GM12878 (cell line): ENCODE results near the gene ADAMTS7. TPM values are rescaled to one million over a fixed set of nuclear protein-coding genes. Genes with fewer than 3 reads are reported as not detected.

ENCODE experiments used
- ATAC-seq: fragments of 200-7000 bp; cut with Tn5 transposase; 3 replicates; pipeline ENCODE4 v1.9.1; 2020; ENCODE audit warnings: mild to moderate bottlenecking, moderate library complexity
- BruUV-seq: library from RNA; stranded (reverse); fragments of 400-500 nt; replicated peaks from 2 replicates; lab custom pipeline; 2021; lab: Mats Ljungman, UMichigan
- CTCF ChIA-PET: fragments of 300-600 bp; sonication (Branson Sonifier 250); formaldehyde crosslinking; extraction: SDS; loops from one replicate; lab custom pipeline; 2021; ENCODE audit warnings: inconsistent platforms; lab: Yijun Ruan, JAX
- POLR2A ChIA-PET: fragments of 350-600 bp; formaldehyde crosslinking; extraction: SDS; loops from one replicate; lab custom pipeline; 2021; ENCODE audit warnings: inconsistent platforms; lab: Charles Lee
- RAD21 ChIA-PET: fragments of 300-600 bp; sonication (Branson Sonifier 250); formaldehyde crosslinking; loops from one replicate; lab custom pipeline; 2023; ENCODE audit warnings: antibody characterized with exemption; ENCODE audit not compliant: unreplicated experiment; lab: Charles Lee
- SMC1A ChIA-PET: fragments of 300-600 bp; sonication (Branson Sonifier 250); formaldehyde crosslinking; loops from one replicate; lab custom pipeline; 2023; ENCODE audit not compliant: unreplicated experiment, uncharacterized antibody; lab: Charles Lee
- DNase-seq: peaks from one replicate; pipeline ENCODE4 v3.0.0-alpha.2; 2011; ENCODE audit warnings: low read depth, low spot score
- FAIRE-seq: peaks from 3 replicates; lab custom pipeline; 2011; peaks lifted over from hg19 to GRCh38; lab: Jason Lieb, UNC
- H2AFZ ChIP-seq: 2 replicates; pipeline ENCODE4 v1.6.0; 2011; ENCODE audit warnings: low read depth, low read length, control low read depth; ENCODE audit not compliant: control insufficient read depth
- H3K27ac ChIP-seq: 2 replicates; pipeline ENCODE4 v1.5.1; 2011; ENCODE audit warnings: control low read depth; ENCODE audit not compliant: control insufficient read depth, insufficient read depth
- H3K27me3 ChIP-seq, 2 experiments: replicated peaks in 1 of 2; 2 replicates each; pipeline versions ENCODE4 v1.6.0 to v1.6.1; 2011; ENCODE audit warnings: low read length in 1 of 2; ENCODE audit not compliant: control insufficient read depth in 2 of 2, insufficient read depth in 2 of 2
- H3K36me3 ChIP-seq, 2 experiments: 2 replicates each; pipeline ENCODE4 v1.5.1; 2011; ENCODE audit warnings: low read length in 1 of 2; ENCODE audit not compliant: control insufficient read depth in 2 of 2, insufficient read depth in 2 of 2
- H3K4me1 ChIP-seq: 2 replicates; pipeline ENCODE4 v1.6.1; 2011; ENCODE audit warnings: mild to moderate bottlenecking, low read length, moderate library complexity, mixed read lengths; ENCODE audit not compliant: control insufficient read depth, insufficient read depth
- H3K4me2 ChIP-seq: 2 replicates; pipeline ENCODE4 v1.6.0; 2011; ENCODE audit warnings: control low read depth; ENCODE audit not compliant: control insufficient read depth, insufficient read depth
- H3K4me3 ChIP-seq: fragments of 200-600 bp; sonication (generic); 2 replicates; pipeline ENCODE4 v1.5.1; 2016
- H3K79me2 ChIP-seq: 2 replicates; pipeline ENCODE4 v1.6.0; 2011; ENCODE audit warnings: low read length; ENCODE audit not compliant: control insufficient read depth, insufficient read depth
- H3K9ac ChIP-seq: 2 replicates; pipeline ENCODE4 v1.8.0; 2011; ENCODE audit warnings: low read length, control low read depth, mixed read lengths; ENCODE audit not compliant: control insufficient read depth, insufficient read depth
- H3K9me3 ChIP-seq: replicated peaks from 3 replicates; pipeline ENCODE4 v1.5.1; 2011; ENCODE audit warnings: mild to moderate bottlenecking, low read length; ENCODE audit not compliant: control insufficient read depth, insufficient read depth
- H4K20me1 ChIP-seq: 2 replicates; pipeline ENCODE4 v1.6.0; 2011; ENCODE audit not compliant: control insufficient read depth, insufficient read depth
- BCLAF1 ChIP-seq: fragments of 450-650 bp; IDR thresholded peaks from 2 replicates; pipeline ENCODE4 v1.6.1; 2017; ENCODE audit warnings: antibody characterized with exemption, mild to moderate bottlenecking, moderate library complexity
- EP300 ChIP-seq, 2 experiments: fragments of 150-350 bp in 1 of 2; IDR thresholded peaks; 2 replicates each; pipeline ENCODE4 v1.6.1; 2011 to 2012; ENCODE audit warnings: low read depth in 2 of 2, low read length in 2 of 2, borderline replicate concordance in 1 of 2, improper control_type of control experiment in 1 of 2, inconsistent platforms in 1 of 2; ENCODE audit not compliant: control insufficient read depth in 1 of 2
- FOXM1 ChIP-seq: IDR thresholded peaks from 2 replicates; pipeline ENCODE4 v1.6.1; 2012; ENCODE audit warnings: low read depth, mild to moderate bottlenecking, inconsistent platforms, low read length, moderate library complexity
- MEF2A ChIP-seq: IDR thresholded peaks from 2 replicates; pipeline ENCODE4 v1.6.1; 2011; ENCODE audit warnings: low read depth, mild to moderate bottlenecking, low read length, moderate library complexity; ENCODE audit not compliant: insufficient read depth
- POU2F2 ChIP-seq: IDR thresholded peaks from 3 replicates; pipeline ENCODE4 v1.6.1; 2011; ENCODE audit warnings: low read depth, mild to moderate bottlenecking, low read length, borderline replicate concordance
- RFX5 ChIP-seq: IDR thresholded peaks from 2 replicates; pipeline ENCODE4 v1.6.1; 2011; ENCODE audit warnings: low read depth, low read length, improper control_type of control experiment
- SIN3A ChIP-seq: IDR thresholded peaks from 2 replicates; pipeline ENCODE4 v1.6.1; 2012; ENCODE audit warnings: low read depth, low read length, improper control_type of control experiment
- USF1 ChIP-seq: IDR thresholded peaks from 2 replicates; pipeline ENCODE4 v1.6.1; 2011; ENCODE audit warnings: borderline replicate concordance, low read depth, mild to moderate bottlenecking, moderate library complexity, mixed read lengths, low read length; ENCODE audit not compliant: insufficient read depth; ENCODE audit errors: extremely low read length
- WGBS: methylation state at CpG from one replicate; pipeline ENCODE4 v1.1.6; 2016; ENCODE audit warnings: low lambda C conversion rate; ENCODE audit not compliant: insufficient replicate concordance, insufficient coverage; ENCODE audit errors: missing lambda C conversion rate; 5-methylcytosine and 5-hydroxymethylcytosine counted together
- in situ Hi-C: fragments of 300-500 bp; cut with MboI; formaldehyde crosslinking; loops from 9 replicates; pipeline ENCODE4 v1.14.3; 2018; ENCODE audit warnings: mixed read lengths
- intact Hi-C: fragments of 100-400 bp; cut with micrococcal nuclease; formaldehyde crosslinking; loops from one replicate; pipeline ENCODE4 v1.14.2; 2022; ENCODE audit not compliant: unreplicated experiment
- polyA plus RNA-seq, 11 experiments: library from polyadenylated mRNA; depleted of rRNA in 4 of 11; unstranded in 6 of 11; stranded (reverse) in 5 of 11; fragments of >200 nt; fragmentation: Nextera tagmentation in 4 of 11; fragmentation: Illumina TruSeq in 1 of 11; extraction: Ambion mirVana in 4 of 11; extraction: Trizol in 1 of 11; gene quantifications; 1 replicate in 1 of 11; 2 replicates in 10 of 11; pipeline versions ENCODE4 v1.2.1 to v1.2.3, GENCODE V29; 2011 to 2016; ENCODE audit warnings: inconsistent platforms in 2 of 11, missing spikeins in 2 of 11, low read depth in 1 of 11
- total RNA-seq, 4 experiments: library from RNA; depleted of rRNA in 3 of 4; stranded (reverse); fragments of >200 nt in 3 of 4; fragmentation: Illumina TruSeq in 1 of 4; extraction: Trizol in 1 of 4; gene quantifications; 2 replicates each; pipeline versions ENCODE4 v1.2.1 to v1.2.3, GENCODE V29; 2013 to 2021

Gene ADAMTS7
- total and polyA plus RNA-seq, 10 of the 15 experiments (the other 5 are each of a cell fraction or from before 2014, with no cell fraction given) = 0.03 to 0.28 (median 0.06) TPM; not detected in 6

DNA sequence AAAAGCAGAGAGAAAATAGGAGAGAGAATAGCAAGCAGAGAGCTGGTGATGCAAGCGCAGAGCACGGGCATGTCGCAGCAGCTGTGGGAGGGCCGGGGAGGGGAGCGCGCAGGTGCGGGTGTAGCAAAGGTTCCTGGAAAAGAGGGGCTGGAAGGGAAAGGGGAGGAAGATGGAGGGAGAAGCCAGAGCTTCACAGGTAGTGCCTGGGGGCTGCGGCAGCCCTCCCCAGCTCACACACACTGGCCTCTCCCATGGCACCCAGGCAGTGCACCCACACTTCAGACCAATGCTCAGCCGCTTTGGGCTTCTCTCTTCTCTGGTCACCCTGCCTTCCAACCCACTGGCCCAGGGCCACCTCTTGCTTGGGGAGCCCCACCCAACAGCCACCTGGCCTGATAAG, 72.1 kb downstream of the ADAMTS7 start:
- ChIA-PET POLR2A (interaction anchor here (0.7 kb wide), 1 partner anchor 138 kb away, joined by 3 read pairs; no protein-coding TSS in a partner anchor), CTCF (interaction anchor here (0.7 to 2.7 kb wide), 9 partner anchors 9 to 428 kb away, joined by 3 to 18 read pairs (median 4); partner anchors contain the start of gene PSMA4), RAD21 (interaction anchor here (1.4 kb wide), 1 partner anchor 12 kb away, joined by 3 read pairs; no protein-coding TSS in a partner anchor), SMC1A (interaction anchor here (1.0 to 1.6 kb wide), 2 partner anchors 29 to 103 kb away, joined by 4 to 5 read pairs; no protein-coding TSS in a partner anchor)
- H2AFZ ChIP-seq = no peak overlapping the region
- H3K4me2 ChIP-seq = no peak overlapping the region
- in situ Hi-C loops (no loop called here), intact Hi-C loops (no loop called here)
- ATAC-seq (no peak), FAIRE-seq (no peak), DNase-seq (no peak)
- WGBS = 79% methylated on average over 5 of the region's 9 CpGs
- no peaks in the 10 kb centered on the region for H3K9me3 ChIP-seq
- H3K27ac ChIP-seq = no peak overlapping the region
- H3K4me3 ChIP-seq = no peak overlapping the region
- H3K79me2 ChIP-seq = no peaks in the 10 kb centered on the region
- H3K9ac ChIP-seq = no peak overlapping the region
- no TSS peak for BruUV-seq
- no peaks in the 10 kb centered on the region for H3K27me3 ChIP-seq
- TF ChIP-seq SIN3A = no peak
- TF ChIP-seq BCLAF1 = no peak
- TF ChIP-seq MEF2A = no peak
- no peak for TF ChIP-seq EP300 (IDR thresholded peaks at IDR 0.05; ENCODE audit: borderline replicate concordance in 1 of 2, control insufficient read depth in 1 of 2, low read depth in 2 of 2, low read length in 2 of 2)
- TF ChIP-seq POU2F2 = no peak
- no peak for TF ChIP-seq USF1
- TF ChIP-seq RFX5 = no peak
- no peak for TF ChIP-seq FOXM1
- no peaks in the 10 kb centered on the region for H4K20me1 ChIP-seq
- H3K36me3 ChIP-seq = no peaks in the 10 kb centered on the region
- no peaks in the 10 kb centered on the region for H3K4me1 ChIP-seq
